ENCODE data around the gene C2orf80.
"Not testable (repeated sequence)": the region's sequence is repeated elsewhere in the genome, so short reads cannot be mapped to it uniquely, and the experiment has no call there.

C2orf80 gene

GRCh38 chr2:208175840-208176153, 14.0 kb downstream of the C2orf80 start:
- DNase-seq, result no peak

GRCh38 chr2:208175069-208175839, 14.6 kb downstream of the C2orf80 start:
- peak; percentile 44 to 46 for DNase-seq

- no peak for DNase-seq
Measured at GRCh38 chr2:208174144-208174543, 15.7 kb downstream of the C2orf80 start.

- DNase-seq, result no peak
Measured at GRCh38 chr2:208172125-208172524, 17.7 kb downstream of the C2orf80 start.

- DNase-seq, result no peak
Measured at GRCh38 chr2:208164951-208165755, 24.7 kb downstream of the C2orf80 start.

- DNase-seq, result no peak
Measured at GRCh38 chr2:208163489-208163888, 26.3 kb downstream of the C2orf80 start, which contains the start of gene CRYGA. TSS of gene CRYGA (minus strand) at chr2:208163589. CDS start at chr2:208163556, 33 bp downstream.

- no peak for DNase-seq
Measured at GRCh38 chr2:208156439-208156838, 33.4 kb downstream of the C2orf80 start.

GRCh38 chr2:208153156-208153555, 36.7 kb downstream of the C2orf80 start:
- no peak for DNase-seq

GRCh38 chr2:208150956-208151355, 38.9 kb downstream of the C2orf80 start:
- DNase-seq, result no peak

- no peak for DNase-seq
Measured at GRCh38 chr2:208150094-208150493, 39.7 kb downstream of the C2orf80 start.

GRCh38 chr2:208148803-208149202, 41.0 kb downstream of the C2orf80 start:
- no peak for DNase-seq

- DNase-seq, result no peak
Measured at GRCh38 chr2:208147759-208148158, 42.1 kb downstream of the C2orf80 start.

- no peak for DNase-seq
Measured at GRCh38 chr2:208147008-208147407, 42.8 kb downstream of the C2orf80 start.

GRCh38 chr2:208146006-208146405, 43.8 kb downstream of the C2orf80 start, which contains the start of gene CRYGB:
TSS of gene CRYGB (minus strand) at chr2:208146158. CDS start at chr2:208146120, 38 bp downstream.
- no peak for DNase-seq

GRCh38 chr2:208142925-208143799, 46.7 kb downstream of the C2orf80 start:
- DNase-seq, result no peak

GRCh38 chr2:208142240-208142924, 47.4 kb downstream of the C2orf80 start:
- DNase-seq, result no peak

- DNase-seq, result no peak
Measured at GRCh38 chr2:208139447-208139846, 50.4 kb downstream of the C2orf80 start.

- not testable (repeated sequence) for DNase-seq
Measured at GRCh38 chr2:208138334-208138733, 51.5 kb downstream of the C2orf80 start.

- DNase-seq, result no peak
Measured at GRCh38 chr2:208136716-208137094, 53.1 kb downstream of the C2orf80 start.

- DNase-seq, result no peak
Measured at GRCh38 chr2:208135794-208136715, 53.8 kb downstream of the C2orf80 start.

- DNase-seq, result no peak
Measured at GRCh38 chr2:208134928-208135586, 54.8 kb downstream of the C2orf80 start.
